ENCODE data around the gene LRG1.
"Not testable (repeated sequence)": the region's sequence is repeated elsewhere in the genome, so short reads cannot be mapped to it uniquely, and the experiment has no call there.

LRG1 gene

GRCh38 chr19:4550018-4550417, 10.2 kb upstream of the LRG1 start:
- Mint-ChIP-seq H3K36me3 (ENCODE audit: low read depth) (no peaks in the 10 kb centered on the region), H3K4me1 (ENCODE audit: low read depth) (no peaks in the 10 kb centered on the region)

DNA sequence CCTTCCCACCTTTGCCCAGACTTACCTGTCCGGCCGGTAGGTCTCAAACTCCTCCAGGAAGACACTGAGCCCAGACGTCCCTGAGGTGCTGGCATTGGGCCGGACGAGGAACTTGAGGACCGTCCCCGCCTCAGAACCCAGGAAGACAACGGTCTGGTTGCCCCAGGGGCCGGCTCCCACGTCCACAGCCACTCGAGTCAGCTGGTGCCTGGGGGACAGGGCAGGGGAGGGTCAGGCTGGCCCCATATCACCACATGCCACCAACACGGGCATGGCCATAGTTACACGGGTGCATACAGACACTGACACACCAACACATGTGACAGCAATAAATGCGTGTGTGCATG, 8.4 kb upstream of the LRG1 start:
- Mint-ChIP-seq H3K4me3 (no peak overlapping the region), H3K9me3 (no peaks in the 10 kb centered on the region), H3K4me1 (ENCODE audit: low read depth) (no peaks in the 10 kb centered on the region), H3K27me3 (ENCODE audit: low read depth) (no peaks in the 10 kb centered on the region), H3K27ac (no peak overlapping the region), H3K36me3 (ENCODE audit: low read depth) (no peaks in the 10 kb centered on the region)

More at GRCh38 chr19:4550018-4550417, 10.2 kb upstream of the LRG1 start:
- Mint-ChIP-seq H3K27ac (no peak overlapping the region), H3K4me3 (no peak overlapping the region), H3K9me3 (no peaks in the 10 kb centered on the region), H3K27me3 (ENCODE audit: low read depth) (no peaks in the 10 kb centered on the region)

DNA sequence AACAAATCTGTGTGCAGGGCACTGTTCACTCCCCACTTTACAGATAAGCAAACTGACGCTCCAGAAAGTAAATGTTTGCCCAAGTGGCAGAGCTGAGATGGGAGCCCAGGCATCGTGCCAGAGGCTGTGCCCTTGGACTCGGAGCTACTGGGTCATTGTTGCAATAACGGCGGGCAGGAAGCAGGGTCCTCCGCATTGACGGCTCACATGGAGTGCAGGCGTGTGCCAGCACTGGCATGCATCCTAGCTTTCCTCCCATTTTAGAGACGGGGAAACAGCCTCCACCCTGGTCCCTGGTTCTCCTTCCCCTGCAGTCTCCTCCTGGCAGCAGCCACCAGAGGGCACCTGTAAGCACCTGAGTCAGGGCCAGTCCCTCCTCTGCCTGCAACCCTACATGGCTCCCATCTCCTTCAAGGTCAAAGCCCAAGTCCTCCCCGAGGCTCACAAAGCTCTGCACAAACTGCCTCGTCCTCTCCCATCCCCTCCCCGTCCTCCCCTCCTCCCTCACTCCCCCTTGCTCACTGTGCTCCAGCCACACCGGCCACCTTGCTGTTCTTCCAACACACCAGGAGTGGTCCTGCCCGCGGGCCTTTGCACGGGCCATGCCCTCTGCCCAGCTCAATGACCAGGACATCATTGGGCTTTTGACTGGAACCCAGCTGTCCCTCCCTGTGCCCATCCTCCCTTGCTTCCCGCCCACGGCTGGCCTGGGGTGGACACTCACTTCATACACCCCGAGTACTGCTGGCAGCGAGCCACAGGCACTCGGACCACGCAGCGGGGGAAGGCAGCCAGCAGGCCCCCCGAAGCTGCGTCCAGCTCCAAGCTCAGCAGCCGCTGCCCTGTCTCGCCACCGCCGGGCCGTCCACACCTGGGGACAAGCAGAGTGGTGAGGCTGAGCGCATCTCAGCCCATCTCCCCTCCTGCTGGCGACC, 7.7 kb upstream of the LRG1 start:
- Mint-ChIP-seq H3K4me1 (ENCODE audit: low read depth) (no peaks in the 10 kb centered on the region), H3K36me3 (ENCODE audit: low read depth) (no peaks in the 10 kb centered on the region), H3K9me3 (no peaks in the 10 kb centered on the region), H3K27ac (no peak overlapping the region), H3K27me3 (ENCODE audit: low read depth) (no peaks in the 10 kb centered on the region), H3K4me3 (no peak overlapping the region)

DNA sequence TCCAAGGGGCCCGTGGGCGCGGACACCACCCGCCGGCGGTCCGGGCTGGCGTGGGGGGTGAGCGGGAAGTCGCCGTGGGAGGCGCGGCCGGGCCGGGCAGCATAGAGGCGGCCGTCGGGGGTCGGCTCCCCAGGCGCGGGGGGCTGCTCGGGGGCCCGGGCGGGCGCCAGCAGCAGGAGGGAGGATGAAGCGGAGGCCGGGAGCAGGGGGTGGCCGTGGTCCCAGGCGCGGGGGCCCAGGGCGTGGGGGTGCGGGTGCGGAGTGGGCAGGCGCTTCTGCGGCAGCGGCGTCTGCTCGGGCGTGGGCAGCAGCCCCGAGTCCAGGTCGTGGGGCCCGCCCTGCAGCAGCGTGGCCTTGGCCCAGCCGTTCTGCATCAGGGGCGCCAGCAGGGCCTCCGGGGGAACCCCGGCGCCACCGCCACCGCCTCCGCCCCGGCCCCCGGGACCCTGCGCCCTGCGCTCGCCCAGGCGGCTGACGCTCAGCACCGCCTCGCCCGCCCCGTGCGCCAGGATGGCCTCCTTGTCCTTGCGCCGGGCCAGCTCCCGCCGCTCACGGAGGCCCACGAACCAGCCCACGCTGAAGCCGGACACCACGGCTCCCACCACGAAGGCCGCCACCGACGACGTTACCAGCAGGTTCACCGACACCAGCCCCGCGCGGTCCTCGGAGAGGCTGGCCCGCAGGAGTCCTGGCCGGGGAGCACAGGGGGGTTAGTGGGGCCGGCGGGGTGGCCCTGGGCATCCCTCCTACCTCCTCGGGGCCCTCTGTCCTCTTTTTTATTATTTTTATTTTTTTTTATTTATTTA, 4.2 kb upstream of the LRG1 start:
- H3K27me3 Mint-ChIP-seq (ENCODE audit: low read depth) = no peaks in the 10 kb centered on the region
- no peak overlapping the region for H3K27ac Mint-ChIP-seq
- H3K4me3 Mint-ChIP-seq = no peak overlapping the region
- peaks cover 6% of the 10 kb centered on the region for H3K4me1 Mint-ChIP-seq (ENCODE audit: low read depth)
- no peaks in the 10 kb centered on the region for H3K9me3 Mint-ChIP-seq
- H3K36me3 Mint-ChIP-seq (ENCODE audit: low read depth) = no peaks in the 10 kb centered on the region

GRCh38 chr19:4542896-4543841, 3.3 kb upstream of the LRG1 start:
- no peak overlapping the region for H3K27ac Mint-ChIP-seq
- peaks cover 6% of the 10 kb centered on the region for H3K4me1 Mint-ChIP-seq (ENCODE audit: low read depth)
- no peak overlapping the region for H3K4me3 Mint-ChIP-seq
- H3K36me3 Mint-ChIP-seq (ENCODE audit: low read depth) = no peaks in the 10 kb centered on the region
- no peaks in the 10 kb centered on the region for H3K27me3 Mint-ChIP-seq (ENCODE audit: low read depth)
- no peaks in the 10 kb centered on the region for H3K9me3 Mint-ChIP-seq

- not testable (repeated sequence) for H3K27me3 Mint-ChIP-seq (ENCODE audit: low read depth); H3K36me3 Mint-ChIP-seq (ENCODE audit: low read depth); H3K4me3 Mint-ChIP-seq; H3K9me3 Mint-ChIP-seq; H3K27ac Mint-ChIP-seq; H3K4me1 Mint-ChIP-seq (ENCODE audit: low read depth)
These were observed 1.9 kb upstream of the LRG1 start for GRCh38 chr19:4541806-4542145.

DNA sequence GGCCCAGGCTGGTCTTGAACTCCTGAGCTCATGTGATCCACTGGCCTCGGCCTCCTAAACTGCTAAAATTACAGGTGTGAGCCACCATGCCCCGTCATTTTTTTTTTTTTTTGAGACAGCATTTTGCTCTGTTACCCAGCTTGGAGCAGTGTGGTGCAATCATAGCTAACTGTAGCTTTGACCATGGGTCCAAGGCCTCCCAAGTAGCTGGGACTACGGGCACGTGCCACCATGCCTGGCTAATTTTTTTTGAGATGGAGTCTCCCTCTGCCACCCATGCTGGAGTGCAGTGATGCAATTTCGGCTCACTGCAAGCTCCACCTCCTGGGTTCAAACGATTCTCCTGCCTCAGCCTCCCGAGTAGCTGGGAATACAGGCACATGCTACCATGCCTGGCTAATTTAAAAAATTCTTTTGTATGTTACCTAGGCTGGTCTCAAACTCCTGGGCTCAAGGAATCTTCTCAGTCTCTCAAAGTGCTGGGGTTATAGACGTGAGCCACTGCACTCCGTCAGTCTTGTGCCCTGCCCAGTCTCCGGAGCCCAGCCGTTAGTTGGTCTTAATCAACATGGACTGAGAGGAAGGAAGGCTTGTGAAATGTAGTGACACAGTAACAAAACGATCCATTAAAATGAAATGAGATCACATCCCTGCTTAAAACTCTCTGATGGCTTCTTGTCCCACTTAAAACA, 1.4 kb upstream of the LRG1 start:
- no peaks in the 10 kb centered on the region for H3K36me3 Mint-ChIP-seq (ENCODE audit: low read depth)
- H3K4me1 Mint-ChIP-seq (ENCODE audit: low read depth) = peaks cover 6% of the 10 kb centered on the region
- H3K9me3 Mint-ChIP-seq = no peaks in the 10 kb centered on the region
- H3K27me3 Mint-ChIP-seq (ENCODE audit: low read depth) = no peaks in the 10 kb centered on the region
- no peak overlapping the region for H3K4me3 Mint-ChIP-seq
- no peak overlapping the region for H3K27ac Mint-ChIP-seq

DNA sequence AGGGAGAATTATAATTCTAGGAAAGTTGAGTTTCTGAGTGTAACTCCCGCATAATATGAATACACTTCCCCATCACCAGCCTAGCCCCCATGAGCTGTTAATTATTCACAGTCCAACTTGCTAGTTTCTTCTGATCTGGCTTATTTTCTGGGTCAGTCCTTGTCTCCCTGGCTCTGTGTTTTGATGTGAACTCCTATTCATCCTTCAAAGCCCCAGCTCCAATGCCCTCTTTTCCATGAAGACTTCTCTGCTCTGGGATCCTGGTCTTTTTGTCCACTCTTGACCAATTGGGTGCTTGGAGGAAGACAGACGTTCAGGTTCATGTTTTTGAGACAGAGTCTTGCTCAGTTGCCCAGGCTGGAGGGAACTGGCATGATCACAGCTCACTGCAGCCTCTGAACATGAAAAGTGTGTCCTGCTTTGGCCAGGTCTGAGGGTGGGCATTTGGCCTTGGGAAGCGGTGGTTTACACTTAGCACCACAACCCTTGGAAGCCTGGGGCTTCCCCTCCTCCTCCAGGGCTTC, 605 bp downstream of the LRG1 start:
- peaks cover 9% of the 10 kb centered on the region for H3K27me3 Mint-ChIP-seq (ENCODE audit: low read depth)
- no peak overlapping the region for H3K4me3 Mint-ChIP-seq
- no peaks in the 10 kb centered on the region for H3K9me3 Mint-ChIP-seq
- H3K36me3 Mint-ChIP-seq (ENCODE audit: low read depth) = no peaks in the 10 kb centered on the region
- H3K27ac Mint-ChIP-seq = no peak overlapping the region
- H3K4me1 Mint-ChIP-seq (ENCODE audit: low read depth) = peaks cover 6% of the 10 kb centered on the region

- H3K4me3 Mint-ChIP-seq = no peak overlapping the region
- H3K27me3 Mint-ChIP-seq (ENCODE audit: low read depth) = peaks cover 9% of the 10 kb centered on the region
- H3K36me3 Mint-ChIP-seq (ENCODE audit: low read depth) = no peaks in the 10 kb centered on the region
- no peaks in the 10 kb centered on the region for H3K9me3 Mint-ChIP-seq
- H3K27ac Mint-ChIP-seq = no peak overlapping the region
- H3K4me1 Mint-ChIP-seq (ENCODE audit: low read depth) = peaks cover 6% of the 10 kb centered on the region
These were observed 1.3 kb downstream of the LRG1 start for GRCh38 chr19:4538601-4538954.

DNA sequence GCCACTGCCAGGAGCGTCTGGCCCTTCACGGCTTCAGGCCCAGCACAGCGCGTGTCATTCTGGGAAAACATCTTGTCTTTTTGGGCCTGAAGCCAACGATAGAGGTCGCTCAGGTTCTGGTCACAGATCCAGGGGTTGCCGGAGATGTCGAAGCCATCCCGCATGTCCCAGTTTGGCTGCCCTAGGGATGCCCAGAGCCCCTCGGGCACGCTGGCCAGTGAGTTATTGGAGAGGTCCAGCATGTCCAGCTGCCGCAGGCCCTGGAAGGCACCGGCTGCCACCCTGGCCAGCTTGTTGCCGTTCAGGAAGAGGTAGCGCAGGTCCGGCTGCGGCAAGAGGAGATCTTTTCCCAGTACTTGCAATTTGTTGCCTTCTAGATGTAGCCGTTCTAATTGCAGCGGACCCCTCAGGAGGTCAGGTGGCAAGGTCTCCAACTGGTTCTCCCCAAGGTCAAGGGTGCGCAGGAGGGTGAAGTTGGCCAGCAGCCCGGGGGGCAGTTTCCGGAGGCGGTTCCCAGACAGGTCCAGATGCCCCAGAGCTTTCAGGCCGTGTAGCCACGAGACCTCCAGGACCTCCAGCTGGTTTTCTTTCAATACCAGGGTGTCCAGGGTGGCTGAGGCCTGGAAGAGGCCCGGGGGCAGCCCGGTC, 1.8 kb downstream of the LRG1 start:
- Mint-ChIP-seq H3K9me3 (no peaks in the 10 kb centered on the region), H3K4me1 (ENCODE audit: low read depth) (peaks cover 6% of the 10 kb centered on the region), H3K4me3 (no peak overlapping the region), H3K36me3 (ENCODE audit: low read depth) (no peaks in the 10 kb centered on the region), H3K27ac (no peak overlapping the region), H3K27me3 (ENCODE audit: low read depth) (peaks cover 9% of the 10 kb centered on the region)

- H3K4me1 Mint-ChIP-seq (ENCODE audit: low read depth) = peaks cover 6% of the 10 kb centered on the region
- peaks cover 9% of the 10 kb centered on the region for H3K27me3 Mint-ChIP-seq (ENCODE audit: low read depth)
- H3K36me3 Mint-ChIP-seq (ENCODE audit: low read depth) = no peaks in the 10 kb centered on the region
- H3K27ac Mint-ChIP-seq = no peak overlapping the region
- no peak overlapping the region for H3K4me3 Mint-ChIP-seq
- no peaks in the 10 kb centered on the region for H3K9me3 Mint-ChIP-seq
These were observed 3.0 kb downstream of the LRG1 start for GRCh38 chr19:4536798-4537197.

GRCh38 chr19:4534836-4535658, 4.8 kb downstream of the LRG1 start, which contains the start of gene PLIN5:
Gene PLIN5, minus strand, starts transcription at chr19:4535224. Its CDS starts 1,150 bp downstream, at chr19:4534074.
- Mint-ChIP-seq H3K4me3 (no peak within 1 kb of the TSS), H3K36me3 (ENCODE audit: low read depth) (no peaks in the 10 kb centered on the region), H3K9me3 (no peaks in the 10 kb centered on the region), H3K27me3 (ENCODE audit: low read depth) (peaks cover 16% of the 10 kb centered on the region), H3K27ac (no peak within 1 kb of the TSS), H3K4me1 (ENCODE audit: low read depth) (peaks cover 5% of the 10 kb centered on the region)
